K562 (cell line): ENCODE data around the gene SPDYE4. TPM values are rescaled to one million over a fixed set of nuclear protein-coding genes. Genes with fewer than 3 reads are reported as not detected.

Experiments used
- CC2D1A ChIP-seq: fragments of 450-650 bp; IDR thresholded peaks from 2 replicates; pipeline ENCODE4 v1.6.1; 2017; ENCODE audit warnings: mild to moderate bottlenecking
- CEBPB ChIP-seq: fragments of 450-650 bp; IDR thresholded peaks from 2 replicates; pipeline ENCODE4 v1.6.1; 2016; ENCODE audit warnings: missing genetic modification characterization, missing compliant biosample characterization
- CEBPG ChIP-seq, 3 experiments: fragments of 200-800 bp in 1 of 3; sonication (Bioruptor generic) in 1 of 3; sonication (generic) in 1 of 3; formaldehyde crosslinking in 1 of 3; IDR thresholded peaks in 2 of 3; conservative IDR thresholded peaks in 1 of 3; 2 replicates each; pipeline versions ENCODE4 v1.6.1 to v1.8.0; 2016 to 2022; ENCODE audit warnings: missing compliant biosample characterization in 2 of 3, missing genetic modification characterization in 2 of 3, mild to moderate bottlenecking in 1 of 3, missing genetic modification reagents in 1 of 3
- MEIS2 ChIP-seq: fragments of 450-650 bp; IDR thresholded peaks from 2 replicates; pipeline ENCODE4 v1.6.1; 2014; ENCODE audit warnings: mild to moderate bottlenecking; ENCODE audit not compliant: partially characterized antibody
- ZNF551 ChIP-seq: fragments of 250-450 bp; sonication (Bioruptor Pico); IDR thresholded peaks from 2 replicates; pipeline ENCODE4 v1.5.0; 2021; ENCODE audit warnings: mild to moderate bottlenecking, moderate library complexity
- polyA plus RNA-seq, 8 experiments: library from polyadenylated mRNA; depleted of rRNA in 4 of 8; stranded (reverse) in 5 of 8; unstranded in 3 of 8; fragments of >200 nt; fragmentation: Nextera tagmentation in 2 of 8; fragmentation: Illumina TruSeq in 1 of 8; extraction: Ambion mirVana in 2 of 8; extraction: Trizol in 1 of 8; gene quantifications; 2 replicates each; pipeline versions ENCODE4 v1.2.1 to v1.2.3, GENCODE V29; 2011 to 2014; ENCODE audit warnings: inconsistent platforms in 1 of 8, missing spikeins in 1 of 8
- total RNA-seq, 7 experiments: library from RNA; depleted of rRNA in 6 of 7; stranded (reverse); fragments of >200 nt in 6 of 7; fragmentation: Illumina TruSeq in 2 of 7; extraction: Trizol in 2 of 7; gene quantifications; 2 replicates each; pipeline versions ENCODE4 v1.2.1 to v1.2.3, GENCODE V29; 2011 to 2021; ENCODE audit warnings: low replicate concordance in 1 of 7
- TF ChIP-seq, protein P1 (sequence below): sonication (generic); formaldehyde crosslinking; IDR thresholded peaks from 2 replicates; pipeline ENCODE4 v1.8.0; 2022; ENCODE audit warnings: mild to moderate bottlenecking, low read depth, missing genetic modification reagents
- TF ChIP-seq, protein P2 (sequence below), 2 experiments: IDR thresholded peaks in 1 of 2; conservative IDR thresholded peaks in 1 of 2; 2 replicates each; pipeline ENCODE4 v1.6.1; 2016; ENCODE audit warnings: low read depth in 2 of 2, mild to moderate bottlenecking in 1 of 2, missing compliant biosample characterization in 1 of 2, missing genetic modification characterization in 1 of 2, moderate library complexity in 1 of 2

SPDYE4 gene
- total and polyA plus RNA-seq, 9 of the 15 experiments (the other 6 are each of a cell fraction or from before 2014, with no cell fraction given): not detected

DNA sequence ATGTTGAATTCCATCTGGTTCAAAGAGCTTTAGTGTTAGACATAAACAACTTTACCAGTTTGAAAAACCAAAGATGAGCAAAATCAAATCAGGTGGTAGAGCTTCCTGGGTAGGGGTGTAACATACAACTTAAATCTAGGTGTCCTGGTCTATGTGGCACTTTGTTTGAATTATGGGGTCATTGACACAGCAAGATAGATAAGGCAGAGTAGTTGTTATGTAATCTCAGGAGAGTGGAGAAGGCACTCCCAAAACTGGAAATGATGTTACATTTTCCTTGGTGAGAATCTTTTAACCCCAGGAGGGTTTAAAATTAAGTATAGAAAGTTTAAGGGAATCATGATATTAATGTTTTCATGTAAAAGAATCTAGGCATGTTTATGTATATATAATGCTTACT is 45.6 kb downstream of the SPDYE4 start (continued):
- TF ChIP-seq, protein P1, sequence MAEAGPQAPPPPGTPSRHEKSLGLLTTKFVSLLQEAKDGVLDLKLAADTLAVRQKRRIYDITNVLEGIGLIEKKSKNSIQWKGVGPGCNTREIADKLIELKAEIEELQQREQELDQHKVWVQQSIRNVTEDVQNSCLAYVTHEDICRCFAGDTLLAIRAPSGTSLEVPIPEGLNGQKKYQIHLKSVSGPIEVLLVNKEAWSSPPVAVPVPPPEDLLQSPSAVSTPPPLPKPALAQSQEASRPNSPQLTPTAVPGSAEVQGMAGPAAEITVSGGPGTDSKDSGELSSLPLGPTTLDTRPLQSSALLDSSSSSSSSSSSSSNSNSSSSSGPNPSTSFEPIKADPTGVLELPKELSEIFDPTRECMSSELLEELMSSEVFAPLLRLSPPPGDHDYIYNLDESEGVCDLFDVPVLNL (CRISPR knock-in tag): no peak
- no peak for TF ChIP-seq CEBPG (CRISPR knock-in tag; IDR thresholded peaks at IDR 0.05)
- peak; percentile 74 to 82 for TF ChIP-seq CEBPG (tag; conservative IDR thresholded peaks at IDR 0.05 in 1 of 2, IDR thresholded peaks at IDR 0.05 in 1 of 2)
- TF ChIP-seq, protein P2, sequence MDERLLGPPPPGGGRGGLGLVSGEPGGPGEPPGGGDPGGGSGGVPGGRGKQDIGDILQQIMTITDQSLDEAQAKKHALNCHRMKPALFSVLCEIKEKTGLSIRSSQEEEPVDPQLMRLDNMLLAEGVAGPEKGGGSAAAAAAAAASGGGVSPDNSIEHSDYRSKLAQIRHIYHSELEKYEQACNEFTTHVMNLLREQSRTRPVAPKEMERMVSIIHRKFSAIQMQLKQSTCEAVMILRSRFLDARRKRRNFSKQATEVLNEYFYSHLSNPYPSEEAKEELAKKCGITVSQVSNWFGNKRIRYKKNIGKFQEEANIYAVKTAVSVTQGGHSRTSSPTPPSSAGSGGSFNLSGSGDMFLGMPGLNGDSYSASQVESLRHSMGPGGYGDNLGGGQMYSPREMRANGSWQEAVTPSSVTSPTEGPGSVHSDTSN (CRISPR knock-in tag; IDR thresholded peaks at IDR 0.05; ENCODE audit: low read depth): no peak
- TF ChIP-seq, protein P2 (tag; conservative IDR thresholded peaks at IDR 0.05; ENCODE audit: low read depth): peak; percentile 71
- TF ChIP-seq MEIS2: peak; percentile 83
- peak; percentile 81 for TF ChIP-seq CEBPB (tag)
- TF ChIP-seq CC2D1A: no peak
- TF ChIP-seq ZNF551: no peak
- TF ChIP-seq, all 486 proteins: peak for 6
